Measurements from ENCODE around the gene SUFU. TPM values are rescaled to one million over a fixed set of nuclear protein-coding genes. Genes with fewer than 3 reads are reported as not detected.

Gene SUFU
- total and polyA plus RNA-seq, 2 donors (not counting 1 experiment from before 2014, with no cell fraction given): 4.8 to 13.3 TPM

GRCh38 chr10:102522874-102523249, 19.1 kb downstream of the SUFU start:
- ATAC-seq (ENCODE audit: low read depth): no peak

More at GRCh38 chr10:102522874-102523249, 19.1 kb downstream of the SUFU start:
- Histone ChIP-seq H3K9ac (ENCODE audit: low read length) (no peak overlapping the region), H3K79me2 (ENCODE audit: control insufficient read depth, insufficient read depth, low read length) (peaks cover 42% of the 10 kb centered on the region), H3K9me3 (ENCODE audit: control extremely low read depth in 1 of 3, control insufficient read depth in 2 of 3, insufficient read depth in 1 of 3, low read length in 2 of 3) (no peaks in the 10 kb centered on the region), H3K4me1 (ENCODE audit: control insufficient read depth in 2 of 2, insufficient read depth in 2 of 2, low read length in 2 of 2) (no peaks in the 10 kb centered on the region), H2AFZ (ENCODE audit: insufficient read depth, low read depth, low read length, poor library complexity, severe bottlenecking) (no peak overlapping the region), H4K20me1 (ENCODE audit: control insufficient read depth, insufficient read depth, low read length, poor library complexity, severe bottlenecking) (peaks cover 4% of the 10 kb centered on the region), H3K27ac (ENCODE audit: low read length in 2 of 2) (no peak overlapping the region), H3K36me3 (replicated peaks in 1 of 2; ENCODE audit: control extremely low read depth in 1 of 2, control insufficient read depth in 1 of 2, extremely low read depth in 1 of 2, insufficient read depth in 2 of 2, low read length in 1 of 2) (peaks cover 0 to 23% of the 10 kb centered on the region in 2 experiments), H3K4me2 (replicated peaks; ENCODE audit: low read depth, low read length, poor library complexity, severe bottlenecking) (no peak overlapping the region), H3K27me3 (replicated peaks in 1 of 4; ENCODE audit: control extremely low read depth in 1 of 4, control insufficient read depth in 3 of 4, insufficient read depth in 4 of 4, low read length in 3 of 4) (no peaks in the 10 kb centered on the region), H3K4me3 (ENCODE audit: control extremely low read depth in 1 of 5, extremely low read depth in 1 of 5, insufficient read depth in 1 of 5, low read depth in 2 of 5, low read length in 4 of 5) (no peak overlapping the region)
- Mint-ChIP-seq H3K27me3 (no peaks in the 10 kb centered on the region), H3K9me3 (ENCODE audit: insufficient read depth) (no peaks in the 10 kb centered on the region), H3K27ac (no peak overlapping the region), H3K4me3 (no peak overlapping the region), H3K4me1 (no peaks in the 10 kb centered on the region)
- TF ChIP-seq EZH2 (IDR thresholded peaks at IDR 0.05; ENCODE audit: borderline replicate concordance, insufficient read depth, low read depth, low read length, poor library complexity, severe bottlenecking) (no peak), CTCF (IDR thresholded peaks at IDR 0.05) (no peak)
- no CpG with 5 or more reads among the region's 1 CpG for WGBS (ENCODE audit: insufficient coverage)
- DNase-seq: no peak
- ChIA-PET CTCF (interaction anchor here (1.0 kb wide), 1 partner anchor 61 kb away, joined by 3 read pairs; no protein-coding TSS in a partner anchor), POLR2A (no interaction called here)
- intact Hi-C loops (cut with micrococcal nuclease): no loop called here

All from B cell (primary cell).